Gastrocnemius medialis (tissue), 4 donors: ENCODE data around the gene SLC34A3. TPM values are rescaled to one million over a fixed set of nuclear protein-coding genes. Genes with fewer than 3 reads are reported as not detected.

Source experiments
- ATAC-seq, 2 donors: fragments of 150-250 bp; one replicate each; pipeline ENCODE4 v1.9.1; 2016
- DNase-seq, 2 donors: peaks; one replicate each; pipeline ENCODE4 v3.0.0-alpha.2; 2019
- H3K27ac ChIP-seq, 4 donors: fragments of 200-600 bp; sonication (generic); 1 replicate in 1 of 4; 2 replicates in 3 of 4; pipeline ENCODE4 v1.5.1; 2016 to 2018; ENCODE audit warnings: mild to moderate bottlenecking in 2 of 4, moderate library complexity in 1 of 4
- H3K27me3 ChIP-seq, 3 donors: fragments of 200-600 bp; sonication (generic) in 2 of 3; 1 replicate in 1 of 3; 2 replicates in 2 of 3; pipeline versions ENCODE4 v1.5.1 to v1.6.0; 2016 to 2019; ENCODE audit warnings: mild to moderate bottlenecking in 1 of 3, moderate library complexity in 1 of 3
- H3K36me3 ChIP-seq, 2 donors: fragments of 200-600 bp; sonication (generic) in 1 of 2; one replicate each; pipeline ENCODE4 v1.5.1; 2017 to 2018
- H3K4me1 ChIP-seq, 2 donors: fragments of 200-600 bp; sonication (generic) in 1 of 2; one replicate each; pipeline ENCODE4 v1.5.1; 2016 to 2017; ENCODE audit warnings: mild to moderate bottlenecking in 2 of 2
- H3K4me3 ChIP-seq, 4 donors: fragments of 200-600 bp; sonication (generic) in 3 of 4; 1 replicate in 1 of 4; 2 replicates in 3 of 4; pipeline ENCODE4 v1.5.1; 2016 to 2019; ENCODE audit warnings: mild to moderate bottlenecking in 2 of 4
- H3K9me3 ChIP-seq, 3 donors: fragments of 200-600 bp; sonication (generic) in 2 of 3; 1 replicate in 1 of 3; 2 replicates in 2 of 3; pipeline ENCODE4 v1.5.1; 2016 to 2019
- CTCF ChIP-seq, 5 experiments: fragments of 450-650 bp in 3 of 5; fragments of 200-600 bp in 2 of 5; sonication (generic) in 2 of 5; IDR thresholded peaks in 4 of 5; conservative IDR thresholded peaks in 1 of 5; 1 replicate in 4 of 5; 2 replicates in 1 of 5; pipeline ENCODE4 v1.5.1; 2016 to 2019; ENCODE audit warnings: antibody characterized with exemption in 5 of 5, mild to moderate bottlenecking in 3 of 5, moderate library complexity in 3 of 5
- POLR2A ChIP-seq, 2 donors: fragments of 450-650 bp; IDR thresholded peaks; one replicate each; pipeline ENCODE4 v1.6.1; 2017; ENCODE audit warnings: antibody characterized with exemption in 2 of 2, mild to moderate bottlenecking in 2 of 2, moderate library complexity in 2 of 2
- in situ Hi-C, 4 donors: fragments of 200-750 bp; cut with MboI; loops; one replicate each; pipeline versions ENCODE4 v1.15.0 to v1.8.0; 2017; ENCODE audit warnings: low sequenced_read_pairs in 4 of 4
- intact Hi-C: fragments of 100-400 bp; cut with DNase I; formaldehyde crosslinking; loops from one replicate; pipeline ENCODE4 v1.15.1; 2023; ENCODE audit warnings: low total_unique reads
- total RNA-seq, 4 donors: library from RNA; depleted of rRNA; stranded (reverse); fragments of >200 nt; gene quantifications; one replicate each; pipeline versions ENCODE4 v1.1.0 to v1.2.3, GENCODE V29; 2016

The SLC34A3 gene
- total RNA-seq, 4 donors from 2014 or later = not detected

DNA sequence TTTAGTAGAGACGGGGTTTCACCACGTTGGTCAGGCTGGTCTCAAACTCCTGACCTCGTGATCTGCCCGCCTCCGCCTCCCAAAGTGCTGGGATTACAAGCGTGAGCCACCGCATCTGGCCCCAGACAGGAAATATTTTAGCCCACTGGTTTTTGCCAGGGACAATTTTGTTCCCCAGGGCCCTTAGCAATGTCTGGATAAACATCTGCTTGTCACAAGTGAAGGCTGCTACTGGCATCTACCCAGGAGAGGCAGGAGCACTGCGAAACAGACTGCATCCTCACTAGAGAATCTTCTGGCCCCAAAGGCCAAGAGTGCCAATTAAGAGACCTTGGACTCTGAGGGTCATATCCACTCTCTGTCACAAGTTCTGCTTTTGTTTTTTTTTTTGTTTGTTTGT, 27.7 kb upstream of the SLC34A3 start:
- H3K36me3 ChIP-seq = no peaks in the 10 kb centered on the region
- ATAC-seq (no peak), DNase-seq (no peak)
- peaks cover 67 to 71% of the 10 kb centered on the region in 2 donors for H3K4me1 ChIP-seq
- no peak overlapping the region for H3K27ac ChIP-seq
- H3K9me3 ChIP-seq = no peaks in the 10 kb centered on the region
- intact Hi-C loops (loop anchor here (5.0 kb wide), 1 partner anchor 39 kb away; the partner anchor contains the start of gene TUBB4B), in situ Hi-C loops (no loop called here)
- TF ChIP-seq POLR2A (IDR thresholded peaks at IDR 0.05) (no peak), CTCF (IDR thresholded peaks at IDR 0.05 in 4 of 5, conservative IDR thresholded peaks at IDR 0.05 in 1 of 5) (no peak)
- H3K4me3 ChIP-seq = no peak overlapping the region
- H3K27me3 ChIP-seq = no peaks in the 10 kb centered on the region

DNA sequence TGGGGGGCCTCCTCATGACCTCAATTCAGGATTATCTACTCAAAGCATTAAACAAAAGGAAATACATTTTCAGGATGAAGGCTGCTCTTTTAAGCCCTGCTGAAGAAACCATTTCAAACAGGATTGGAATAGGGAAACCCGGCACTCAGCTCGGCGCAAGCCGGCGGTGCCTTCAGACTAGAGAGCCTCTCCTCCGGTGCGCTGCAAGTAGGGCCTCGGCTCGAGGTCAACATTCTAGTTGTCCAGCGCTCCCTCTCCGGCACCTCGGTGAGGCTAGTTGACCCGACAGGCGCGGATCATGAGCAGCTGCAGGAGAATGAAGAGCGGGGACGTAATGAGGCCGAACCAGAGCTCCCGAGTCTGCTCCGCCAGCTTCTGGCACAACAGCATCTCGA, 26.0 kb upstream of the SLC34A3 start:
- H3K27ac ChIP-seq = peak overlapping the region; percentile 65 to 90 (median 78)
- no peaks in the 10 kb centered on the region for H3K27me3 ChIP-seq
- no peaks in the 10 kb centered on the region for H3K36me3 ChIP-seq
- DNase-seq (no peak), ATAC-seq (no peak)
- TF ChIP-seq POLR2A (IDR thresholded peaks at IDR 0.05) = no peak
- TF ChIP-seq CTCF (IDR thresholded peaks at IDR 0.05 in 4 of 5, conservative IDR thresholded peaks at IDR 0.05 in 1 of 5) = no peak
- peaks cover 51 to 54% of the 10 kb centered on the region in 2 donors for H3K4me1 ChIP-seq
- no peaks in the 10 kb centered on the region for H3K9me3 ChIP-seq
- in situ Hi-C loops (no loop called here), intact Hi-C loops (loop anchor here (1.0 to 5.0 kb wide), 2 partner anchors 16 to 38 kb away; partner anchors contain the start of genes ANAPC2, SSNA1 and TUBB4B)
- peak overlapping the region; percentile 75 to 97 (median 90) for H3K4me3 ChIP-seq

- DNase-seq (peak; percentile 78 to 79), ATAC-seq (peak; percentile 62 to 68)
- H3K27me3 ChIP-seq = no peaks in the 10 kb centered on the region
- H3K9me3 ChIP-seq = no peaks in the 10 kb centered on the region
- H3K36me3 ChIP-seq = no peaks in the 10 kb centered on the region
- in situ Hi-C loops (no loop called here), intact Hi-C loops (loop anchor here (1.0 kb wide), 1 partner anchor 17 kb away; the partner anchor contains the start of genes ANAPC2 and SSNA1)
- peaks cover 49 to 52% of the 10 kb centered on the region in 2 donors for H3K4me1 ChIP-seq
- H3K4me3 ChIP-seq = peak within 1 kb of the TSS; percentile 75 to 97 (median 90)
- peak within 1 kb of the TSS; percentile 65 to 90 (median 78) for H3K27ac ChIP-seq
- TF ChIP-seq CTCF (IDR thresholded peaks at IDR 0.05 in 4 of 5, conservative IDR thresholded peaks at IDR 0.05 in 1 of 5) (no peak), POLR2A (IDR thresholded peaks at IDR 0.05) (peak; percentile 69 to 82)
These were observed 25.3 kb upstream of the SLC34A3 start, which contains the start of the genes NDOR1 and TMEM203 for GRCh38 chr9:137205126-137206069. TSS of gene NDOR1 (plus strand) at chr9:137205700. CDS start at chr9:137205778, 78 bp downstream. TSS of gene TMEM203 (minus strand) at chr9:137205648. CDS start at chr9:137205414, 234 bp downstream.

DNA sequence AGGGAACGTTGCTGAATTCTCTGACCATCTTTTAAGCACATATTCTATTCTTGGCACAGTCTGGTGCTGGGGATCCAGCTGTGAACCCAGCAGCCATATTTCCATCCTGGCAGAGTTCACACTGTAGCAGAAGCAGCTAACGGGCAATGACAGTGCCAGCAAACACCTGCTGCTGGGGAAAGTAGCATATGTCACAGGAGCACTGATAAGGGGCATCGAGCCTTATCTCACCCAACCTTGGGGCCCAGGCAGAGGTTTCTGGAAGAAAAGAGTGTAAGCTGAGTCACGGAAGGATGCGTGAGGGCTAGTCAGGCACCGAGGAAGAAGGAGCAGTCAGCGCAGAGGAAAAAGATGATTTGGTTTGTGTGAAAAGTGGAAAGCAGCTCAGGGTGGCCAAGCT, 24.1 kb upstream of the SLC34A3 start:
- DNase-seq (no peak), ATAC-seq (no peak)
- TF ChIP-seq POLR2A (IDR thresholded peaks at IDR 0.05) = no peak
- no peak for TF ChIP-seq CTCF (IDR thresholded peaks at IDR 0.05 in 4 of 5, conservative IDR thresholded peaks at IDR 0.05 in 1 of 5)
- H3K9me3 ChIP-seq = no peaks in the 10 kb centered on the region
- intact Hi-C loops = no loop called here
- no peaks in the 10 kb centered on the region for H3K36me3 ChIP-seq
- no peak overlapping the region for H3K27ac ChIP-seq
- peaks cover 43 to 46% of the 10 kb centered on the region in 2 donors for H3K4me1 ChIP-seq
- peak overlapping the region; percentile 75 to 97 (median 90) for H3K4me3 ChIP-seq
- in situ Hi-C loops = no loop called here
- no peaks in the 10 kb centered on the region for H3K27me3 ChIP-seq
